ENCODE results near the gene HOXC12.

HOXC12 gene

DNA sequence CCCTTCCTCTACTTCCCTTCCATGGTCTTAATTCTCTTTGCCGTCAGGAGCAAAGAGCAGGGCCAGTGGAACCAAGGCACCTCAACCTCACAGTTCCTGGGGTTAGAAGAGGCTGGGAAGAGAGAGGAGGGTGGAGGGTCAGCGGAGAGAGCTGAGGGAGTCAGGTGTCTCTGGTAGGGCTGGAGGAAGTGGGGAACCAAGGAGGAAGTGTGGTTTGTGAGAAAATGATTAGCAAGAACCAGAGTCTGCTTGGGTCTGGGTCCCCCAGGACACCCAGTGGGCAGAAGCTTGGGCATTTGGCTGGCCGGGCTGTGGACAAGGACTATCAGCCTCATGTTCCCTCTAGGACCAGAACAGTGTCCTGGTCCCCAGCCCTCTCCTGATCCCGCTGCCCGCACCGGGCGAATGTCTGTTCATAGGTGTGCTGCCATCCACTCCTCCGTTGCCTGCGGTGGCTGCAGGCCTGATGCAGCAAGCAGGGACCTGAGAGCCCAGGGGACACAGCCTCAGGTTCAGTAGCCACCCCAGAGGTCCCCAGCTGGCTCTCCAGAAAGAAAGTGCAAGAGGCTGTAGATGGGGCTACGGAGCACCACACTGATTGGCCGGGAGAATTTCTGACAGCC is 2.3 kb downstream of the HOXC12 start:
- no peak for ATAC-seq

DNA sequence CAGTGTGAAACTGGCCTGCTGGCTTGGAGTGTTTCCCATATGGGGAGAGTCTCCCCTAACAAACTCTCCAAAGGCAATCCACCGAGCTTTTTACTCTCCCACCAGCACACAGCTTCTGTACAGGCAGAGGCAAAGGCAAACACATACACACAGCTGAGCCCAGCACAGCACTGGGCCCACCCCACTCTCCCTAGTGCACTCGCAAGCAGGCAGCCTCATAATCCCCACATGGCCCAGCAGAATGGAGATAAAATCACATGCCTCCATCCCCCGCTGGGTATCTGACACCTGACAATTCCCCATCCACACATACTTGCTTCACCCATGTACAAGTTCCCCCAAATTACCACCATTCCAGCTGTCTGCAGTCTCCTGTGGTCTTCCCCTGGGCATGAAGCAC is 3.4 kb downstream of the HOXC12 start:
- no peak for ATAC-seq

DNA sequence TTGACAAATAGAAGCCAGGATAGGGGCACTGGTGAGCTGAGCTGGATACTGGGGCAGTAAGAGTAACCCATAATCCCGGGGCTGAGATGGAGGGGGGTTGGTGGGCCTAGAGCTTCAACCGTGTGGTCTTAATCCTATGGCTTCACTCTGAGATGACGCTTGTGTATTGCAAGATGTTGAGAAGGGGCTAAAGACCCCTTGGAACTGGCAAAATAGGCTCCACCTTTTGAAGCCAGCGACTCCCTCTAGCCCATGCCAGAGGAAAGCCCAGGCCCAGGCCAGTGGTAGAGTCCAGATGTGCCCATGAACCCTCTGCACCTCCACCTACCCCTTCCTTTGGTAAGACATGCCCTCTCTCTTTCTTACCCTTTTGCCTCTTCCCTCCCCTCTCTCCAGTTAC is 4.6 kb downstream of the HOXC12 start:
- ATAC-seq = no peak

DNA sequence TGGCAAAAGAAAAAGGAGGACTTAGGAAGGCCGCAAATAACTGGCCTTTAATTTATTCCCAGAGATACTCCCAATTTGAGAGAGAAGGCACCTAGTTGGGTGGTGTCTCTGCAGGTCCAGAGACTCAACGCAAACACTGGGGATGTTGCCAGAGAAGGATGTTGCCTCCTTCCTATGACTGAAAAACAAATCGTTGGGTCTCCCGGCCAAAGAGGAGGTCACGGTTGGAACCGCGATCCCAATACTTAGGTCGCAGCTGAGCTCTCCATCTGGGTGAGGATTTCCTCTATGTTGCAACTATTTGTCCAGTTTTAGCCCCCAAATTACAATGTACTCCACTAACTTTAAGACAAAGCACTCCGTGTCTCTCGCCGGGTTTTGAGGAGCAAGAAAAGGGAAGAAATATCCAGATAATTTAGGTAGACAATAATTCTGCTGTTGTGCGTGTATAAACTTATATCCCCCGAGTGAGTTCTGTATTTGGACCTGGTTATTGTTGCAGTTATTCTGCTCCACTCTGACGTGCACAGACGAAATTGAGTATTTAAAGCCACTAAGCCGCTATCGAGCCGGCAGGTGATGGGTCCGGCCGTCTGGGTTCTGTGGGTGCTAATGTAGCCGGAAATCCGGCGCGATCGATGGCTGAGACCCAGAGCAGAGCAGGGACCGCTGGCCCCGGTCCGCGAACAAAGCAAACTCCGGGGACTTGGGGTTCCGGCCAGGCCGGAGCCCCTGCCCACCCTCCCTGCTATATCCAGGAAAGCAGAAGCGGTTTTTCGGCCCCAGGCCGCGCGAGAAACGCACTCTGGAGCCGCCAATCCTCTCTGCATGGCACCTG is 5.7 kb downstream of the HOXC12 start:
- ATAC-seq = no peak

DNA sequence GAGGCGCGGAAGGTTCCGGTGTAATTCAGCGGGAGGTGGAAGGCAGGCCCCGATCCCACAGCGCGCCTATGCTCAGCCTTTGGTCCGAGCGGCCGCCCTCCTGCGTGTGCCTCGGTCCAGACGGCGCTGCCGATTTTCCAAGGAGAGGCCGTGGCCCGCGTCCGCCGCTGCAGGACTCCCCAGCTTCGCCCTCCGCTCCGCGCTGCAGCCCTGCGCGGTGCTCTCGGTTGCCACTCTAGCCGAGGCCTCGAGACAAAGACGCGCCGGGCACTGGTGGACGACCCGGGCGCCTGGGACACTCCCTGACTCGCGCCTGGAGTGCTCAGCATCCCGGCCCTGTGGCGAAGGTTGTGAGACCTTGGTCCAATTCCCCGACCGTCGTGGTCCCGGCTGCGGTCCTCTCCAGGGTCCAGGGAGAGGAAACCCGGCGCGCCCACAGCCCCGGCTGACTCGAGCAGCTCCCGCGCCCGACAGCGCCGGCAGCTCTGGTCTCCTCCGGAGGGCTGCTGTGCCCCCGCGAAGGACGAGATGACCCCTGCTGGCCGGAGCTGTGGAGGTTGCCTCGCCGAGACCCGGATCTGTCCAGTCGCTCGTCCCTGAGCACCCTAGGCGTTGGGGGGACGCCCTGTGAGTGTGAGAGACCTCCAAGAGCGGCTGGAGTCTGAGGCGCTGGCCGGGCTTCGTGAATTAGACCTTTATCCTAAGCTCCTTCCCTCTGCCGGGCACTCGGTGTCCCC is 6.5 kb downstream of the HOXC12 start:
- no peak for ATAC-seq

DNA sequence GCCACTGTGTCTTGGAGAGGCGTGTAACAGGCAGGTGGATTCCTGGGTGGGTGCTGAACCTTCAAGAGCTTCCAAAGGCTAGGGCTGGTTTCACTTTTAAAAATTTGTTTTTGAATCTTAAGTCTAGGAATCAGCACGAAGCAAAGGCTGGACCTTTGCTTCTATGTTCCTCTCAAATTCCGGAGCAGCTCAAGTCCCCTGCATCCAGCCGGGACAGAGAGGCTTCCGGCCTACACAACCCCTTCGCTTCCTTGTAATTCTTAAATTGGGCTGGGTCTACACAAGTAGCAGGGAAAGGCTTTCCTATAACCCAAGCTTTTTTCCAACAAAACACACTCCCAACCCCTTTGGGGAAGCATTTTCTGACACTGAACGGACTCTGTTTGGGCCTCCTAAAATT is 8.3 kb downstream of the HOXC12 start:
- ATAC-seq = no peak

DNA sequence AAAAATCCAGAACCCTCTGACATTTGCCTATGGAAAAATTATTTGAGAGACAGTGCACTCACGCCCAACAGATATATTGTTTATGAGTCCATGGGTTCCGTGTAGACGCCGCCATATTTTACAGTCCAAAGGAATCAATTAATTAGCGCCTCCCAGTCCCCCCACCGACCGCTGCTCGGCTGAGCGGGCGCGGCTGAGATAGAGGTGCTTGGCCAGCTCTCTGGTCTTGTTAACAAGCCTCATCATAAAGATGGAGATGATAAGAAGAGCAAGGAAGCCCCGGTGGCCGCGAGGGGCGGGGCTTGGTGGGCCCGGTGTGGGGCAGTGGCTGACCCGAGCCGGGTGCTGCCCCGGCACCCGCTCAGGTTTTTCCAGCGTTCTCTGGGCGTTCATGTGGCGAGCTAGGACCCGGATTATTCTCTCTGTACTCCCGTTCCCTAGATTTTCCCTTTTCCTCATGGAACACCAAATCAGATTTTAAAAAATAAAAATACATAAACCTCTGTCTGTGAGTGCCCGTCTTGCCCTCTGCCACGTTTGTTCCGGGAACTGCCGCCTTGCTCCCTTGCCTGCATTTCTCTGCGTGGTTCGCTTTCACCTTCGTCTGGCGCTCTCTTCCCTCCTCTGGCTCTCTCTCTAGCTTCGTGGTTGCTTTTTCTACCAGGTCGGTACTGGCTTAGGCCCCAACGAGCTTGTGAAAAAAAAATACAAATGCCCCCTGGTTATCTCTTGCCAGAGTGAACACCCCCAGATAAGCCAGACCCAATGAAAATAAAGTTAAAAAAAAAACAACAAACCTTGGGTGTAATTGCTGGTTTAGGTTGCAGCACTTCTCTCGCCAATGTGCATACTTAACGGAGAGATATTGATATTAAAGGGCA is 9.0 kb downstream of the HOXC12 start:
- ATAC-seq = no peak

DNA sequence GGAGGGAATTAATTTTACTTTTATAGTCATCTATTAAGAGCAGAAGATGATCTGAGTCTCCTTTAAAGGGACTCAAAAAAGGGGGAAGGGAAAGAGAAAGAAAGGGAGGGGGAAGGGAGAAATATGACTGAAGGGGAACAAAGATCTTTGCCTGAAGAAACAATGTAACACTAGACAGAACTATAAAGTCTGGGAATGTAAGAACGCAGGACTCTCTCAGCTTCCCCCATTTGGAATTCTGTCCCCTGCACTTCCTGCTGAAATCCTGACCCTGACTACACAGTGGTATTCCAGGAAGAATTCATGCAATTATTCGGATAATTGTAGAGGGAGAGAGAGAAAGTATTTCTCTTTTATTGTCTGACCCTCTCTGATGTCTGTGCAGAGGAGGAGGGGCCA is 9.6 kb downstream of the HOXC12 start:
- no peak for ATAC-seq

DNA sequence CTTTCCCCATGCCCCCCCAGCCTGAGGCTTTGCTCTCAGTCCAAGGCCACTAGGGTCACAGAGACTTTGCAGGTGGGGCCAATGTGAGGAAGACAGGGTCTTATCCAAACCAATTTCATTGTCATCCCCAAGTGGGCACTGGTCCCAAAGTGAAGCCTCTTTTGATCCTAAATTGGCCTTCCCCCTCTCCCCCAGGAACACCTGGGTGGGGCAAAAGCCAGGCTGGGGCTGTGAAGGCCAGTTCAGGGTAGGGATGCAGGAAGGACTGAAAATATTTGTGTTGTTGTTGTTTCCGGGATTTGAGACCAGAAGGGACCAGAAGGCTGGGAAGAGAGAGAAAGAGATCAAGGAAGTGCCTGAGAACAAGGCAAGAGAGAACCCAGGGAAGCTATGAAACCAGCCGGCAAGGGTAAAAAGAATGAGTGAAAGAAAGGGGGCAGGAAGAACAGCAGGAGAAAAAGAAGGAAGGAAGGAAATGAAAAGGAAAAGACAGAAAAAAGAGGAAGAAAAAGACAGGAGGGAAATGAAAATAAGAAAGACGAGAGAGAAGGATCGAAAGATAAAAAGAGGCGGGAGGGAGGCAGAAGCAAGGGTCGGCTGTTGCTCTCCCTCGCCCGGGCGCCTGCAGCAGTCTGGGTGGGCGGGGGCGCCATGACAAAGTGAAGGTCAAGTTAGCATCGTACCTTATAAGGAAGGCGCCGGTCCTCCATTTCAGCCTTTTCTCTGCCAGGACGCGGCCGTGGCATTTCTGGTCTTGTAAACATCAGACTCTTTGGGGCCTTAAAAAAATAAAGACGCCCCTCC is 10.8 kb downstream of the HOXC12 start:
- no peak for ATAC-seq

DNA sequence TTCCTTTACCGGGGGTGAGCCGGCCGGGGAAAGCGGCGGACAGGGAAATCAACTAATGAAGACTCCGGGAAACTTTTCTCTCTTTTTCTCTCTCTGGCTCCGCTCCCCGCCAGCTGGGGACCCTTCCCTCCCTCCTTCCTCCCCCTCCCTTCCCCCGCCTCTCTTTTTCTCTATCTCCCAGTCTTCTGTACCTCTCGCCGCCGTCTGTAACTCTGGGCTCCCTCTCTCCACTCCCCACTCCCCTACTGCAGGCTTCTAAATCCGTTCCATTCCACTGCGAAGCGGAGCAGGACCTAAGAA is 11.3 kb downstream of the HOXC12 start:
- ATAC-seq = no peak

DNA sequence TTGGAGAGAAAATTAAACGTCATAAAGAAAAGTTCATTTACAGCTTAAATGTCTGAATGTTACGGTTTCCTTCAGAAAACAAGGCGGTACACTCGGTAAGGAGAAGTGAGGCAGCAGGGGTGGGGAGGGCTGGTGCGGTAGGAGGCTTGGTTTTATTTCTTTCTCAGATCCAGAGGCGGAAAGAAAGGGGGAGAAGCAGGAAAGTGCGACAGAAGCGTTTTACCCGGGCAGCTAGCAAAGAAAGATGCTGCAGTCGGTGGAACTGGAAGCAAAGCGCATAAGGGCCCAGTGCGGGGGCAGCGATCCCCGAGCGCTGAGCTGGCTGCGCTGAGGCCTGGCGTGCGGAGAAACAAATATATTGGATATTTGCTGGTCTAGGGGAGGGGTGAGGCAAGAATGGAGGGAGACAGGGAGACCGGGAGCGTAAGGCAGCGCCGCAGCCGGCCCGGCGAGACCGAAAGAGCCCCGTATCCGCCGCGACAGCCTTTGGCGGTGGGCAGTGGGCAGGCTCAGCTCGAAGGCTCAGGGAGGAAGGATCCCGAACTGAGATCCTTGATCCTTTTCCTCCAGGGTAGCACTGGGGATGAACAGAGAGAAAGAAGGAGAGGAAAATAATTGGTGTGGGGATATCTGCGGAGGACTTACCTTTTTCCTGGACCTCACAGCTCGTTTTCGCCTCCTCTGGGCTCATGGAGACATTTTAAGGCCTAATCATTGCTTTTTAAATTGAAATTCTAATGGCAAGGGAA is 11.9 kb downstream of the HOXC12 start:
- no peak for ATAC-seq

DNA sequence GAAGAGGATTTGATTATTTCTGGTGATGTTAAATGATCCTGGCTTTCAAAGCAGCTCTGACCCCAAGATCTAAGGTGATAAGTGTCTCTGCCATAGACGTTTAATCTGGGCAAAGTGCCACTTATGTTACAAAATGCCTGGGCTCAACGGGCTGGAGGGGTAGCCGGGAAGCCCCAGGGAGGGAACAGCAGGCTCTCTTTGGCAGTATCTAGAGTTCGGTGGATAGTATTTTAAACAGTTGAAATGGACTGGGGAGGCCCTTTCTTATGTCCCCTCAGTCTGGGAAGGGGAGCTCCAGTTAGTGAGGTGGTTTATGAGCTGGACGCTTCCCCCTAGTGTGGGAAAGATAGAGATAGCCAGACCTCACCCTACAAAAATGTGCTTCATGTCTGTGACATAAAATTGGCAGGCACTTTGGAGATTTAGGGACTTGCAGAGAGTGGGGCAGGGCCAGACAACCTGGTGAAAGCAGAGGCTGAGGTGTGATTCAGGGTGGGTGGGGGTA is 12.8 kb downstream of the HOXC12 start:
- ATAC-seq = no peak

DNA sequence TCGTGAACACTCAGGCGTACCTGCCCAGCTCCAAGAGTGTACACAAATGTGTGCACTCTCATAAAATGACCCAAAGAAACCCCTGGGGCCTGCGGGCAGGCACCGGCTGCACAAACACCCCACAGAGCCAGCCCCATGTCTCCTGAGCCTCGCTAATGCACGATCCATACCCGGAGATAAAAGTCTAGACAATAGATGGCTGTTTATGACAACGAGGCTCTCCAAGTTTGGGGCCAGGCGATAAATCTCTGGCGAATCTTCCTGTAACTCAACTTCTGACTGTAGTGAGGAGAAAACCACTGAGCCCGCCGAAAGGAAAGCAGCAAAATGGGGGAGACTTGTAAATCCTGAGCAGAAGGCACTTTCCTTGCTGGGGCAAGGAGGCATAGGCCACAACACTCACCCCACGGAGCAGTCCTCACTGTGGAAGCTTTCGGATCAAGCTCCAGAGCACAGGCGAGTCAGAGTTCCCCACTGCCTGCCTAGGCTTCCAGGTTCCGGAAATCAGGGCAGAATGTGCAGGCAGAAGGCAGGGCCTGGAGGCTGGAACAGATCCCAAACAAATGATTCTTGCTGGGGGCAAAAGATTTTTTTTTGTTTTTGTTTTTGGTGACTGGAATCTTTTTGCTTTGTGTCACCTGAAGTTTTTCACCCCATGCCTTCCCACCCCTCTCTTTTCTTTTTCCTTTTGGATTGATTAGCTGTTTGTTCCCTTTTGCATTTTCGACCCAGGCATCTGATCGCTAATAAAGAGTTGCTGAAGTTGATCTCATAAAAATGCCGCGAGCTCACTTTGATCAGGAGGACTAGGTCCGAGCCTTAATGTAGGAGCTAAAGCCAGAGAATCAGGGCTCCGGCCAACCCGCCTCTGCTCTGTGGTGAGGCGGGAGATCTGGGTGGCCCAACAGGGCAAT is 13.8 kb downstream of the HOXC12 start:
- no peak for ATAC-seq

DNA sequence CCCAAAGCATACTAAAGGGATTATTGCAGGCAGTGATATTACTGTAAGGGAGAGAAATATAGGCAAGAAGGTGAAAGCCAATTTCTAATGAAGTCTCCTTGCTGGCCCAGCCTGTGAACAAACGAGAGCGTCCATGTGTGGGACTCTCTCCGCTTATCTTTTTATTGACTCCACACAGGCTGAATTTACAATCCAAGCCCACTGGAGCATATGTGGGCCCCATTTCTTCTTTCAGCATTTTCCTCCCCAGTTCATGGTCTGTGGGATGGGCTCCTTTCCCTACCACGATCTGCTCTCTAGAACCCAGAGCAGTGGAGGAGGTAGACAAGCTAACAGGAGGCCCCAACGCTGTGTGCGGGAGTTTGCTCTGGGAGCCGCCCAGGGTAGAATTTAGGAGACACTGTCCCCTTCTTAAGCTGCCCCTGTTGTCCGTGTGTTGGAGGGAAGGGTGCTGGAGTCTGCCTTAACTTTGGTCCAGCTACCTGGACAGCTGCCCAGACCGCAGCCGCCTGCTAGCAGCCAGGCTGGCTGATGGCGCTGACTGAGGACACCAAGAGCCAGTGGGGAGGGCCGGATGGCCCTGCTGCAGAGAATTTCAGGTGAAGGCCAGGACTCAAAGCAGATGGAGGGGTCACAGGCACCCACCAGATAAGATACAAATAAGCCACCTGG is 15.0 kb downstream of the HOXC12 start:
- no peak for ATAC-seq

DNA sequence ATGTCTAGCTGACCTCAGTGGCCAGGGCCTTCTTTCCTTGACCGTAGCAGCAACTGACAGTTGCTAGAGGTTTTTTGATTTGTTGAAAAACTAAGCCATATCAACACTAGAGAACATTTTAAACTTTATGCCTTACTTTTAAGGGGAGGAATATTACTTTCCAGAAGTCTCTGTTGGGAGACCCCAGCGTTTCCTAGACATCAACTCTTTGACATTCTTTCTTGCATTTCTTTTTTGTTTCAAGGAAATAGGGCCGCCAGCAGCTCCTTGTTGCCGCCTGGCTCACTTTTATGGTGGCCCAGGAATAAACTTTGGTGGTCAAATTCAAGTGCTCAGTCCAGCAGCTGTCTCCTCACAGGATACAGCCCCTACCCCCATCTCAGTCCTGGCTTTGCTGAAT is 15.7 kb downstream of the HOXC12 start:
- no peak for ATAC-seq

DNA sequence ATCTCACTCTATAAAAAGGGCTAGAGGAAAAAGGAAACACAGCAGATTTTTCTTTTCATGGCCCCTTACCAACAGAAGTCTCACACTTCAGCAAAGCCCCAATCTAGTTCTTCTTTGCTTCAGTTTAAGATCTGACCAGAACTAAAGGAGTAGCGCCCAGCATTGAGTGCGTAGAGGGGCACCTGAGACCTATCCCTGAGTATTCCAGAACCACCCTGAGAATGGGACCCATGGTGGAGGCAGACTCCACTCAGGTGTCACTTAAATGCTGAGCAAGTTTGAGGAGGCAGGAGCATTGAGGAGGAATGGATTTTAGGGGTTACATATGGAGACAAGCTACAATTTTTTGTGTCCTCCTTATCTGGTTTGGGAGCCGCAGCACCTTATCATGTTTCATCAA is 16.4 kb downstream of the HOXC12 start:
- no peak for ATAC-seq

DNA sequence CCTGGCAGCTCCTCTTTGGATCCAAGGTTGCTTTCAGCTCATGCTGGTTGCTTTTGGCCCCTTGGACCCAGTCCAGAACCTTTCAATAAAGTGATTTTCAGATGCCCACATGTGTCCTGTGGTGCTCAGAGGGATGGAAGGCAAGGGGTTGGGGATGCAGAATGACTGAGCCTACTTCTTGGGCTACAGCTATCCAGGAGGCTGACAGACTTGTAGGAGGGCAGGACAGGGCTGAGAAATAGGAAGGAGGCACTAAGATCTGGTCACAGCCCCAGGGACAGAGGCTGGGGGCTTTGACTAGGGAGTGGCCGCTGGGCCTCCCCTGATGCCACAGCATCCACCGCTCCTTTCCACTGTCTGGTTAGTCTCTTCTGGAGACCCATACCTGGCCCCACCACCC is 17.0 kb downstream of the HOXC12 start:
- ATAC-seq = no peak

DNA sequence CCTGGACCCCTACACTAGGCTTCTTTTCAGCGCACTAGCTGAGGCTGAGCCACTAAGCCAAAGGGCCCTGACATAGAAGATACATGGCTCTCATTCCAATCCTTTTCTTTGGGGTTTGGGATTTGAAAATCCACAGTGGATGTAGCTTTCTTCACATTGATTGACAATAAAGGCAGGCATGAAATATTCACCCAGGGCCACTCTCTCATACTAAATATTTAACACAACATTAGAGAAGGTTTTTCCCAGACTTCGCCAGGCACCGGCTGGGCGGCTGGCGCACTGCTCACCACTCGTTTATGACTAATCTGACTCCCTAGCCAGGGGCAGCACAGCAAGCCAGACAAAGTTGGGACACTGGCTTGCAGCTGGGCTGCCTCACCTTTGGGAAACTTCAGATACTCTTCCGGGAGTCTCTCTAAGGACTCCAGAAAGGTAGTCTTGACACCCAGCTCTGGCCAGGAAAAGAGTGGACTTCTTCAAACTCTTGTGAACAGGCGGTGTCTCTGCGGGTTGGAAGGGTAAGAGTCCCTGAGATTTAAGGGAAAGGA is 17.5 kb downstream of the HOXC12 start:
- ATAC-seq = no peak

DNA sequence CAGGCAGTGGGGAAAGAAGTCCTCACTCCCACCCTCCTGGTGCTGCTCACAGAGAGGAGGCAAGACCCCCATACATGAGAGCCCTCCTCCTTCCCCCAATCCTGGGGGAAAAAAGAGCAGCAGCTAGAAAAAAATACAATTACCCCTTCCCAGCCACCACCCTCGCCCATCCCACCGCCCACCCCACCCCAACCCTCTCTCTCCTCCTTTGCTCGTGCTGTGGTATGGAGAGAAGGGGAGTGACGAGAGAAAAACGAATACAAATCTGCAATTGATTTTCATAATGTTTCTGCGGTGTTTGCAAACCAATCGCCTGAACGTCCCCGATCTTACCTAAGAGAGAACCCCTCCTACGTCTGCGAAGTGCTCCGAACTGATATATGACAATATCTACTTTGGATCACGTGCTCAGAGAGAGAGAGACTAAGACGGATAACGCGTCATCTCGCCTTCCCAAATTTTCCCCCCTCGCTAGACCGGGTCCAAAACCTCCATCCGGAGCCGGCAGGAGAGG is 18.1 kb downstream of the HOXC12 start, which contains the start of gene HOXC11:
HOXC11 (plus strand) TSS at position 405 of the 514 bp plus-strand sequence. CDS start 116 bp downstream, outside the sequence.
- ATAC-seq = no peak
